Measurements from ENCODE around the gene HPCAL4. TPM values are rescaled to one million over a fixed set of nuclear protein-coding genes. Genes with fewer than 3 reads are reported as not detected.

HPCAL4 gene
- total RNA-seq, 4 donors from 2014 or later, result 0.17 to 1.8 TPM; not detected in 2

- Histone ChIP-seq H3K9me3 (no peaks in the 10 kb centered on the region), H3K4me3 (peak overlapping the region in 1 of 2 donors; percentile 35), H3K4me1 (peaks cover 0 to 20% (median 0%) of the 10 kb centered on the region in 3 donors), H3K36me3 (no peaks in the 10 kb centered on the region), H3K27me3 (peaks cover 44% of the 10 kb centered on the region), H3K27ac (peak overlapping the region in 3 of 4 donors; percentile 36 to 53 (median 48))
- 0 to 29% methylated on average over 1 to 5 of the region's 61 CpGs for WGBS, 2 donors (ENCODE audit: low coverage in 1 of 2)
- peak; percentile 88 for ATAC-seq
- TF ChIP-seq POLR2A (IDR thresholded peaks at IDR 0.05) (no peak), POLR2AphosphoS5 (IDR thresholded peaks at IDR 0.05) (no peak), CTCF (IDR thresholded peaks at IDR 0.05) (no peak), EP300 (IDR thresholded peaks at IDR 0.05) (no peak)
Measured at GRCh38 chr1:39632682-39633417, 58.4 kb downstream of the HPCAL4 start.

DNA sequence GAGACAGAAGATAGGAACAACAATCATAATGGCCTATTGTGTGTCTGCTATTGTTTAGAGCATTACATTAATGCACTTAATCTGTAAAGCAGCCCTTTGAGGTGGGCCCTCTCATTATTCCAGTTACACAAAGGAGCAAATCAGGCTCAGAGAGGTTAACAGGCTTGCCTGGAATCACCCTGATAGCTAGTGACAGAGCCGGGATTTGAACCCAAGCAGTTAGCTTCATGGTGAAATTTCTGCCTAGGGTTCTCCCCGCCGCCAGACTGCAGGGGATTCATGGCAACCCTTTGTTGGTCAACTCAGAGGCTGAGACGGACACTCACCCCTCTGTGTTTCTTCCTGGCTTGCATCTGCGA is 58.9 kb downstream of the HPCAL4 start:
- Histone ChIP-seq H3K36me3 (peaks cover 0 to 4% of the 10 kb centered on the region in 2 donors), H3K27me3 (peaks cover 39% of the 10 kb centered on the region), H3K9me3 (no peaks in the 10 kb centered on the region), H3K4me3 (peak overlapping the region in 1 of 2 donors; percentile 35), H3K27ac (peak overlapping the region in 3 of 4 donors; percentile 36 to 53 (median 48)), H3K4me1 (peaks cover 0 to 20% (median 0%) of the 10 kb centered on the region in 3 donors)
- WGBS, 2 donors (ENCODE audit: low coverage in 1 of 2), result 63% methylated on average over 4 of the region's 5 CpGs; no CpG with 5 or more reads in 1 of the 2 donors
- no peak for ATAC-seq
- TF ChIP-seq EP300 (IDR thresholded peaks at IDR 0.05) (no peak), CTCF (IDR thresholded peaks at IDR 0.05) (no peak), POLR2AphosphoS5 (IDR thresholded peaks at IDR 0.05) (no peak)

DNA sequence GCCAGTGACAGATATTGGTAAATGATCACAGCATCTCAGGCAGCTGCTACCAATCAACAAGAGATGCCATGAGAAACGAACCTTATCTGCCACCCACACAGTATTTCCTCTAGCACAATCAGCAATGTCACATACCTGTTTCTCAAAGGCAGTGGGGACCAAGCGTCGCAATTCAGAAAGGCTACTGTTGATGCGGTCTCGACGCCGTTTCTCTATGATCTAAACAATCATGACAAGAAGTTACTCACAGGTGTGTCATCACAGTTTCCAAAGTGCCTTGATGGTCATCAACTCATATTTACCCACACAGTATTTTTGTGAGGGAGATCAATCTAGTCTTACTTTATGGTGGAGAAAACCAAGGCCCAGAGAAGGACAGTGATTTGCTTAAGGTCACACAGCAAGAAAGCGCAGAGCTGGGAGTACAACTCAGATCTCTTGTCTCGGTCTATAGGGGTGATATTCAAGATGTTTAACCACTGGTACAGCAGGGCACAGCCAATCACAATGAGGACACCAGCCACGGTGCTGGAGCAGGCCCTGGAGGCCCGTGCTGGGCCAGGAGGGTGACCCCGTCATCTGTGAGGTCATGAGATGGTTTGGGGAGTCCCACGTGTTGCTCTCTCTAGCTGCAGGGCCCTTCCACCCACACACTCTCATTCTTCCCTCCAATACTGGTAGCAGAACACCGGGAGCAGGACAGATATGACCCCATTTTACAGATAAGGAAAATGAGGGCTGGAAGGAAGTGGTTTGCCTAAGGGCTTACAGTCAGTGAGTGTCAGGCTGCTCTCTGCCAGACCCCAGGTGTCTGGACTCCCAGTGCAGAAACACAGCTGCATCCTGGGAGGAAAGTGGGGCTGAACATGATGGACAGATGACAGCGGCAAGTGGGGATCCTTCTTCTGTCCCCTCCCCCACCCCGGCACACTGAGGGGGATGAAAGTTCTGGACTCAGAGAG is 59.6 kb downstream of the HPCAL4 start:
- ATAC-seq, result no peak
- Histone ChIP-seq H3K9me3 (no peaks in the 10 kb centered on the region), H3K27me3 (peaks cover 32% of the 10 kb centered on the region), H3K36me3 (peaks cover 0 to 4% of the 10 kb centered on the region in 2 donors), H3K27ac (peak overlapping the region in 2 of 4 donors; percentile 48 to 53), H3K4me3 (no peak overlapping the region), H3K4me1 (peaks cover 0 to 24% (median 0%) of the 10 kb centered on the region in 3 donors)
- TF ChIP-seq EP300 (IDR thresholded peaks at IDR 0.05) (no peak), CTCF (IDR thresholded peaks at IDR 0.05) (no peak), POLR2A (IDR thresholded peaks at IDR 0.05) (no peak), POLR2AphosphoS5 (IDR thresholded peaks at IDR 0.05) (no peak)
- 87 to 98% methylated on average over 6 to 8 of the region's 16 CpGs for WGBS, 2 donors (ENCODE audit: low coverage in 1 of 2)

DNA sequence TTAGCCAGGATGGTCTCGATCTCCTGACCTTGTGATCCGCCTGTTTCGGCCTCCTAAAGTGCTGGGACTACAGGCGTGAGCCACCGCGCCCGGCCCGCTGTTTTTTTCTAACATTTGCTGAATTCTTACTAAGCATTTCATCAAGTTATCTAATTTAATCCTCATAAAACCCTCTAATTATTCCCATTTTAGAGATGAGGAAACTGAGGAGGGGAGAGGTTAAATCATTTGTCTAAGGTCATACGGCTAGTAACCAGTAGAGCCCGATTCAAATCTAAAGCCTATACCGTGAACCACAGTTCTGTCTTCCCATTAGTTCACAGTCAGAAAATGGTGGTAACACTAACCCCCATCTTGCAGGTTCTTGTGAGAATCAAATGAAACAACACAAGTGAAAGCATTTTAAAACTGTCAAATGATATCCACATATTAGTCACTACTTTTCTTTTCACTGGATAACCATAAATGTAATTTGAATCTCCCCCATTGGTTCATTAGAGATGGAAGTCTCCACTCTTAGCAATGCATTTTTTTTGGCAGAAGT is 62.4 kb downstream of the HPCAL4 start:
- no peak for ATAC-seq
- no peak overlapping the region for H3K27ac ChIP-seq
- 96 to 100% methylated on average over 6 to 11 of the region's 11 CpGs for WGBS, 2 donors (ENCODE audit: low coverage in 1 of 2)
- no peak for TF ChIP-seq POLR2AphosphoS5 (IDR thresholded peaks at IDR 0.05)
- no peak for TF ChIP-seq POLR2A (IDR thresholded peaks at IDR 0.05)
- TF ChIP-seq CTCF (IDR thresholded peaks at IDR 0.05), result no peak
- H3K4me1 ChIP-seq, result peaks cover 0 to 51% (median 6%) of the 10 kb centered on the region in 3 donors
- H3K4me3 ChIP-seq, result no peak overlapping the region
- peaks cover 8% of the 10 kb centered on the region for H3K27me3 ChIP-seq
- H3K9me3 ChIP-seq, result no peaks in the 10 kb centered on the region
- peaks cover 0 to 4% of the 10 kb centered on the region in 2 donors for H3K36me3 ChIP-seq

Small RNA genes lying within 50 kb of the gene (small RNA-seq; reads per million reads assigned to genes)
- 0 reads per million in 4 donors for gene RNU7-121P

Other genes with a start within 250 kb of the HPCAL4 start
- gene BMP8A, start 199.8 kb downstream of the HPCAL4 start, total RNA-seq, result 1 to 10 TPM in 2 of 4 donors, under 1 TPM in 2; 0.40 to 4.0 (median 1.2) TPM
- 100 to 1,000 TPM; 101 to 160 (median 123) TPM for gene PABPC4, start 114.6 kb downstream of the HPCAL4 start, total RNA-seq
- 1 to 10 TPM; 3.0 to 8.4 (median 6.0) TPM for gene HEYL, start 51.8 kb downstream of the HPCAL4 start, total RNA-seq
- 1 to 10 TPM in 1 of 4 donors, not detected in 3; 1.1 TPM for gene NT5C1A, start 19.3 kb downstream of the HPCAL4 start, total RNA-seq
- 10 to 100 TPM; 38.5 to 45.1 (median 42.0) TPM for gene PPIE, start 47.4 kb upstream of the HPCAL4 start, total RNA-seq
- gene OXCT2, start 79.9 kb upstream of the HPCAL4 start, total RNA-seq, result 1 to 10 TPM in 3 of 4 donors, under 1 TPM in 1; 0.49 to 2.6 (median 1.6) TPM
- gene BMP8B, start 97.4 kb upstream of the HPCAL4 start, total RNA-seq, result 1 to 10 TPM; 2.0 to 4.5 (median 2.2) TPM
- 10 to 100 TPM; 19.3 to 24.0 (median 21.7) TPM for gene TRIT1, start 192.1 kb upstream of the HPCAL4 start, total RNA-seq
- gene MYCL, start 210.5 kb upstream of the HPCAL4 start, total RNA-seq, result 1 to 10 TPM in 1 of 4 donors, under 1 TPM in 2, not detected in 1; 0.27 to 1.2 (median 0.69) TPM

All from gastroesophageal sphincter (tissue), 4 donors.